ENCODE results near the gene PTH2R.

DNA sequence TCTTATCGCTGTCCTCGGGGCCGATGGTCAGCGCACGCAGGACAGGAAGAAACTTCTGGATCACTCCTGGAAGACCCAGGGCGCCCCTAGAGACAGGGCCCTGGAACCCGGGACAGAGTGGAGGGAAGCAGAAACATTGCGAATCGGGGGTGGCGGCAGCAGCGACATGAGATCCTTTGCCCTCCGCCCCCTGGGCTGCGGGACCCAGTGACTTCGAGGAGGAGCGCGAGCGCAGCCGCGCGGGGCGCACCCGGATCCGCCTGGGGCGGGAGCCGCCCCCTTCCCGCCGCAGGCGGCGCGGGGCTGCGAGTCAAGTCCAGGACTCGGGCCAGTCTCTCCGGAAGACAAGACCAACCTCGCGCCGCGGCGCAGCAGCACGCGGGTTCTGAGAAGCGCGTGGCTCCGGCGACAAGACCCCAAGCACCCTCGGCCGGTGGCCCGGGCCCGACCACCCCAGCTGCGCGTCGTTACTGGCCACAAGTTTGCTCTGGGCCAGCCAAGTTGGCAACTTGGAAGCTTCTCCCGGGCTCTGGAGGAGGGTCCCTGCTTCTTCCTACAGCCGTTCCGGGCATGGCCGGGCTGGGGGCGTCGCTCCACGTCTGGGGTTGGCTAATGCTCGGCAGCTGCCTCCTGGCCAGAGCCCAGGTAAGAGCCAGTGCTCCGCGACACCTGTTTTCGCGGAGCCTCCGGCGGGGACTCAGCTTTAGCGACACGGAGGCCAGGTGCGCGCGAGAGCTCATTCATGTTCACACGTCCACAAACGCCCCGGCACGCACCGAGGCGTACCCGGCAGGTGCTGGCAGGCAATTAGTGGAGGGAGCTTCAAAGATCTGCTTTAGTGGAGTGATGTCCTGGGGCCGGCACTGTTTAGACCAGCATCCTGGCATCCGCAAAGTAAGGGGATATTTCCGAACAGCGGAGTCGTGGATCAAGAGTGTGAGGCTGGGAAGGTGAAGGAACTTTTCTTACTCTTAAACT, at the start of gene PTH2R:
- TF ChIP-seq CTCF (conservative IDR thresholded peaks at IDR 0.05) (no peak), ZFX (IDR thresholded peaks at IDR 0.05) (no peak)

All from C4-2B (cell line).